C1 segment of cervical spinal cord (tissue), 14 donors: ENCODE data around the gene INTS14.

ENCODE experiments used
- DNase-seq, 14 donors: peaks; one replicate each; lab custom pipeline; 2025; lab: John Stamatoyannopoulos, UW

The INTS14 gene

DNA sequence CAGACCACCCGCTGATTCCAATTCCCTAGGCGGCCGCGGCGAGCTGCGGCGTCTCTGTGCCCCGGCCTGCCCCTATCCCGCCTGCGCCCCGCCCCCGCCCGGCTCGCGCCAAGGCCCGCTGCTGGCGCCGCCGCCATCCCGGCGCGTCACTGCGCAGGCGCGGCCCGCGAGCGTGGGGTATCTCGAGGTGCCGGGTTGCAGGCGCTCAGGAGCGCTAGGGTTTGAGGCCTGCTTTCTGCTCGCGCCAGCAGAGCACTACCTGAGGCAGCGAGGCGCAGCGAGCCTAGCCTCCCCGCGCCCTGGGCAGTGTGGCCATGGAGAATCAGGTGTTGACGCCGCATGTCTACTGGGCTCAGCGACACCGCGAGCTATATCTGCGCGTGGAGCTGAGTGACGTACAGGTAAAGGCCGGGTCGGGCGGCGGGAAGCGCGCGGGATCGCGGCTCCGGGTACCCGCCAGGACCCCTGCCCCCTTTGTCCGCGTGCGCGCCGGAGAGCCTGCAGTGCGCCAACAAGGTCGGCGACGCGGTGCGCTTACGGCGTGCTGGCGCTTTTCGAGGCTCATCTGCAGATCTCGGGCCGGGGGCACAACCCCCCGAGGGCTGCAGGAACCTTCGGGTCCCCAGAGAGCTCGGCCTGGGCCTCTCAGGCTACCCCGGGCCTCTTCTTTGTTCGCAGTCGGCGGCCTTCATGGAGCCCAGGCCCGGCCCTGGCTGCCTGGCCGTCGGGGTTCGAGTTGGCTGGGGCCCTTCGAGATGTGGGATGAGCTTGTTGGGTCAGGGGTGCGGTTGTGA is 80.4 kb downstream of the INTS14 start, which contains the start of gene HACD3:
Gene HACD3 (plus strand): TSS at position 146 of the 794 bp plus-strand sequence. CDS start 169 bp downstream, at position 315.
- DNase-seq, result peak in 13 of 14 donors; percentile 45 to 92 (median 73)

DNA sequence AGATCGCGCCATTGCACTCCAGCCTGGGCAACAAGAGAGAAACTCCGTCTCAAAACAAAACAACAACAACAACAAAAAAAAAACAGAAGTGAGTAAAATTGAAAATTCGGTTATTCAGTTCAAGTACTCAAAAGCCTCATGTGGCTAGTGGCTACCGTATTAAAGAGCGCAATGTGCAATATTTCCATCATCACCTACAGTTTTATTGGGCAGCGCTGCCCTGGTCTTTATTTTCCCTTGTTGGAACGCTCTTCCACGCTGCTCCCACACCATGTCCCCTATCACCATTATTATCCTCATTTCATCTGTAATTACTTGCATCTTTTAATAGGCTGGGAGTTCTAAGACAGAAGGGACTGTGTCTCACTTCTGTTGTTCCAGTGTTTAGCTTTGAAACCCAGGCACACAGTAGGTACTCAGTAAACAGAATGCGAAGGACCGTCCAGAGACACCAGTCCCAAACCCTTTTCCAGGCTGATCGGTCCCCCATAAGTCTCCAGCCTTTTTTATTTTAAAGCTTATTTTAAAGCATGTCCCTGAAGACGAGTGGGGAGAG is 81.1 kb downstream of the INTS14 start:
- no peak for DNase-seq
